Cortex of kidney (tissue), 1 donor: ENCODE measurements around the gene AP1S1.
"Not testable (repeated sequence)": the region's sequence is repeated elsewhere in the genome, so short reads cannot be mapped to it uniquely, and the experiment has no call there.

Experiments used
- DNase-seq: peaks from one replicate; lab custom pipeline; 2025; lab: John Stamatoyannopoulos, UW

AP1S1 gene

GRCh38 chr7:101153969-101154692 is at the start of gene AP1S1:
TSS of gene AP1S1 (plus strand) at chr7:101154476. CDS start at chr7:101154515, 39 bp downstream.
- no peak for DNase-seq

DNA sequence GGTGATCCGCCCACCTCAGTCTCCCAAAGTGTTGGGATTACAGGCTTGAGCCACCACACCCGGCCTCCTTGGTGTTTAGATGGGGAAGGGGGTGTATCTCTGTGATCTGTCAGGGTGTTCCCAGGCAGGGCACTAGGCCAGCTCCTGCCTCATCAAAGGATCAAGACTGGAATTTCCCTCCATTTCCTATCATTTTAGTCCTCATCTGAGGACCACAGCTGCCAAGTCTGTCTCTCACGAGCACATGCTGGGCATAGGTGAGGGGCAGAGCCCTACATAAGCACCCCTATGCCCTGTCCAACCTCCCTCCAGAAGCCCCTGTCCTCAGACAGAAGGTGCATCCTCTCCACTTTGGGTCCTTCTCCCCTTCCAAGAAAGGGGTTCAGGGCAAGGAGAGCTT is 49.5 kb upstream of the AP1S1 start:
- no peak for DNase-seq

DNA sequence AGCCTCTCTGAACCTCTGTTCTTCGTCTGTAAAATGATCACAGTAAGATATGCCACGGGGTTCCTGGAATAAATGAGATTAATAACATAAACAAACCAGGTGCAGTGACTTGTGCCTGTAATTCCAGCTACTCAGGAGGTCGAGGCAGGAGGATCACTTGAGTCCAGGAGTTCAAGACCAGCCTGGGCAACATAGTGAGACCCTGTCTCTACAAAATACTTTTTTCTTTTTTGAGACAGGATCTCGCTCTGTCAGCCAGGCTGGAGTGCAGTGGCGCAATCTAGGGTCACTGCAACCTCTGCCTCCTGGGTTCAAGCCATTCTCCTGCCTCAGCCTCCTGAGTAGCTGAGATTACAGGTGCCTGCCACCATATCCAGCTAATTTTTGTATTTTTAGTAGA is 49.0 kb upstream of the AP1S1 start:
- not testable (repeated sequence) for DNase-seq

- no peak for DNase-seq
Observed at GRCh38 chr7:101106386-101106785, 47.9 kb upstream of the AP1S1 start.

- DNase-seq: no peak
Observed at GRCh38 chr7:101108330-101108857, 45.9 kb upstream of the AP1S1 start.

DNA sequence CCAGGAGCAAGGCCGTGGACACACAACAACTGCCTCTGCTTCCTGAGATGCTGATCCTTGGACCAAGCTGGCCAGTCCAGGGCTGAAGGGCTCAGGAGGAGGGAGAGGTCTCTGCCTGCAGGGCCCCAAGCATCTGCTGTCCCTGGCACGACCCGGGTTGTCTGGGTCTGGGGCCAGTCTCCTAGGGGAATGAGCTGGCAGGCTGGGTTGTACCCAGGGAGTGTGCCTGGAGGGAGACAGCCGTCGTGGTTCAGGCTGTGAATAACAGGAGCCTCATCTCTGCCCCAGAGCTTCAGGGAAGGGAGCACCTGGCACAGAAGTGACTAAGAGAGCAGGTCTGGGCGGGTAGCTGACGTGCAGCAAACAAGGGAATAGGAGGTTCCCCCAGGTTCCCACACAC is 45.3 kb upstream of the AP1S1 start:
- DNase-seq: no peak

GRCh38 chr7:101109368-101109767 is 44.9 kb upstream of the AP1S1 start:
- no peak for DNase-seq

DNA sequence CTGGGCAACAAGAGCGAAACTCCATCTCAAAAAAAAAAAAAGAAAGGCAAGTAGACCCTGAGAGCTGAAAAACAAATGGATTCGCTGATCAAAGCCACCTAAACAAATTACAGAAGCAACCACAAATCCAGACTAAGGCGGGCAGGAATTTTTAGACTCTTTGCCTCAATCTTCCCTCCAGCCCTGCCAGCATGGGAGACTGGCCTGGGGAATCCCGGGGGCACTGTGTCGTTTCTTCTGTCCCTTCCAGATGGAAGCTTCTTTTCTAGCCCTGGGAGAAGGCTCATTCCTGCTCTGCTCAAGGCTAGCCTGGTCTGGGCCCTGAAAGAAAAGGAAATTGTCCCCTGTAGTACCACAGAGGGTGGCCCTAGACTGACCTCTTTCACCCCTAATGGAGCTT is 43.0 kb upstream of the AP1S1 start:
- DNase-seq: no peak

DNA sequence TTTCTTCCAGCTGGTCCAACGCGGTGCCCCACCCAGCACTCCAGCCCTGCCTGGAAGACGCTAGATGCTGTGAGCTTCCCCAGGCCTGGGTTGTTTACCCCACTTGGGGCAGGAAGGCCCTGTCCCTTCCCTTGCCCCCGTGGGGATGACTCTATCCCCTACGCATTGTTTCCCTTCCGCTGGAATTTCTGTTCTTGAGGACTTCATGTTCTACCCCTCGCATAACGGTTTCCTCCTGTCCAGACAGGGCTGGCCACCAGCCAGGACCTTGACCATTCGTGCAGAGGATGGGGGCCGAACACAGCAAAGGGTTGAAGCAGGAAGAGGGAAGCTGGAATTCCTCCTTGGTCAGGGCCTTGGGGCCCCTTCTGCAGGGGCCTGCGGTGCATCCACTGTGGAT is 42.0 kb upstream of the AP1S1 start:
- DNase-seq: no peak

DNA sequence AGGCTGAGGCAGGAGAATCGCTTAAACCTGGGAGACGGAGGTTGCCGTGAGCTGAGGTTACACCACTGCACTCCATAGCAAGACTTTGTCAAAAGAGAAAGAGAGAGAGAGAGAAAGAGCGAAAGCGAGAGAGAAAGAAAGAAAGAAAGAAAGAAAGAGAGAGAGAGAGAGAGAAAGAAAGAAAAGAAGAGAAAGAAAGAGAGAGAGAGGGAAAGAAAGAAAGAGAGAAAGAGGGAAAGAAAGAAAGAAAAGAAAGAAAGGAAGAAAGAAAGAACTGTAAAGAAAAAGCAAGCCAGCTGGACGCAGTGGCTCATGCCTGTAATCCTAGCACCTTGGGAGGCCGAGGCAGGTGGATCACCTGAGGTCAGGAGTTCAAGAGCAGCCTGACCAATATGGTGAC is 41.1 kb upstream of the AP1S1 start:
- not testable (repeated sequence) for DNase-seq

DNA sequence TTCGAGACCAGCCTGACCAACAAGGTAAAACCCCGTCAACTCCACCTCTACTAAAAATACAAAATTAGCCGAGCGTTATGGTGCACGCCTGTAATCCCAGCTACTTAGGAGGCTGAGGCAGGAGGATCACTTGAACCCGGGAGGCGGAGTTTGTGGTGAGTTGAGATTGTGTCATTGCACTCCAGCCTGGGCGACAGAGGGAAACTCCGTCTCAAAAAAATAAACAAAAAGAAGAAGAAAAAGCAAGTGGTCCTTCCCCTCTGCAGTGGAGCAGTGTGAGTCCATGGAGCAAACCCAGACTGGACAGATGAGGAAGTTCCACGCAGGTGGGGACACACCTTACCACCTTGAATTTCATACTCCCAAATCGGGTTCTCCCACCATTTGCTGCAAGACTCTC is 40.4 kb upstream of the AP1S1 start:
- DNase-seq: no peak

DNA sequence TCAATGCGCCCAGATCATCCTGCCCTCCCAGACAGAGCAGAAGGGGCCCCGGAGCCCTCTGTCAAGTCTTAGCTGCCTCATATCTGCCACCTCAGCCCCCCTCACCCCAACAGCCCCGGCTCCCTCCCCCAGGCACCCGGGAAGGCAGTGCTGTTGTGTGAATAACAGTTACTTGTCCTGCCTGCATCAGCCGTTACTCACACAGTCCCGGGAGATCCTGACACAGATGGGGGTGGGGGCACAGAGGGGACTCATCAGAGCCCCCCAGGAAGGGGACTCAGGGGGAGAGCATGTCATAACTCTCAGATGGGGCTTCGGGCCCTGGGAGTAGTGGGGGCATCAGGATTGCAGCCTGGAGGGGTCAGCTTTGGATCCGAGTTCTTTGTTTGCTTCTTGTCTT is 39.8 kb upstream of the AP1S1 start:
- DNase-seq: no peak

DNA sequence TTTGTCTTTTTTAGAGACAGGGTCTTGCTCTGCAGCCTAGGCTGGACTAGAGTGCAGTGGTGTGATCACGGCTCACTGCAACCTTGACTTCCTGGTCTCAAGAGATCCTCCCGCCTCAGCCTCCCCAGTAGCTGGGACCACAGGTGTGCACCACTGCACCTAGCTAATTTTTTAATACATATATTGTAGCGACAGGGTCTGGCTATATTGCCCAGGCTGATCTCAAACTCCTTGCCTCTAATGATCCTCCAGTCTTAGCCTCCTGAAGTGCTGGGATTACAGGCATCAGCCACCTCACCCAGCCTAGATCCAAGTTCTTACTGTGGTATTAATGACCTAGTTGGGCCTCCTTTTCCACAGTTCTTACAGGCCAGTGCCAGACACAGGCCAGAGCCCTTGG is 39.1 kb upstream of the AP1S1 start:
- DNase-seq: no peak

DNA sequence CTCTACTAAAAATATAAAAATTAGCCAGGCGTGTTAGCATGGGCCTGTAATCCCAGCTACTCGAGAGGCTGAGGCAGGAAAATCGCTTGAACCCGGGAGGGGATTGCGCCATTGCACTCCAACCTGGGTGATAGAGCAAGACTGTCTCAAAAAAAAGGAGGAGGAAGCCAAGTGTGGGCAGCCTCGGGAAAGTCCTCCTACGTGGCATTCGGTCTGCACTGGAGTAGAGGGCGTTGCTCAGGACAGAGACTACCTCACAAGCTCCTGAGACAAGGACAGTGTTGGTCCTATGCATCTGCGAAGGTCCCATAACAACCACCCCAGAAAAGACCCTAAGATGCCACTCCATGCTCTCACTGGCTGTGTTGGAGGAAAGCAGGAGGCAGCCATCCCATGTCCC is 37.4 kb upstream of the AP1S1 start:
- DNase-seq: no peak

GRCh38 chr7:101118856-101119255 is 35.4 kb upstream of the AP1S1 start:
- no peak for DNase-seq

DNA sequence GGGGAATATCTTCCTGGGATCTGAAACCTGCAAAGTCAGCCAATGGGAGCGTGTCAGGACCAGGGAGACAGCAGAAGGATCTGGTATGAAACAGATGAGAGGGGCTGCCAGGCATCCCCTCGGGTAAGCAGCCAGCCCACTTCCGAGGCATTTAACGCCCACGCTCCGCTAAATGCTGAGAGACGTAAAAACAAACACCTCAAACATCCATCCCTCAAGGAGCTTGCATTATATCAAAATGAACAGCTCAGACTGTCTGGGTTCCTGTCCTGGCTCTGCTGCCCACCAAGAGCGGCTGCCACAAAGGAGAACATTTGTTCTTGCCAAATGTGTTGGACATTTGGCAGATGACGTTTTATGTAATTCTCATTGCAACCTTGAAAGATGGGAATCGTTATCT is 34.4 kb upstream of the AP1S1 start:
- DNase-seq: no peak

- DNase-seq: no peak
Observed at GRCh38 chr7:101120315-101120714, 34.0 kb upstream of the AP1S1 start.

- DNase-seq: not testable (repeated sequence)
Observed at GRCh38 chr7:101121631-101121990, 32.7 kb upstream of the AP1S1 start.

DNA sequence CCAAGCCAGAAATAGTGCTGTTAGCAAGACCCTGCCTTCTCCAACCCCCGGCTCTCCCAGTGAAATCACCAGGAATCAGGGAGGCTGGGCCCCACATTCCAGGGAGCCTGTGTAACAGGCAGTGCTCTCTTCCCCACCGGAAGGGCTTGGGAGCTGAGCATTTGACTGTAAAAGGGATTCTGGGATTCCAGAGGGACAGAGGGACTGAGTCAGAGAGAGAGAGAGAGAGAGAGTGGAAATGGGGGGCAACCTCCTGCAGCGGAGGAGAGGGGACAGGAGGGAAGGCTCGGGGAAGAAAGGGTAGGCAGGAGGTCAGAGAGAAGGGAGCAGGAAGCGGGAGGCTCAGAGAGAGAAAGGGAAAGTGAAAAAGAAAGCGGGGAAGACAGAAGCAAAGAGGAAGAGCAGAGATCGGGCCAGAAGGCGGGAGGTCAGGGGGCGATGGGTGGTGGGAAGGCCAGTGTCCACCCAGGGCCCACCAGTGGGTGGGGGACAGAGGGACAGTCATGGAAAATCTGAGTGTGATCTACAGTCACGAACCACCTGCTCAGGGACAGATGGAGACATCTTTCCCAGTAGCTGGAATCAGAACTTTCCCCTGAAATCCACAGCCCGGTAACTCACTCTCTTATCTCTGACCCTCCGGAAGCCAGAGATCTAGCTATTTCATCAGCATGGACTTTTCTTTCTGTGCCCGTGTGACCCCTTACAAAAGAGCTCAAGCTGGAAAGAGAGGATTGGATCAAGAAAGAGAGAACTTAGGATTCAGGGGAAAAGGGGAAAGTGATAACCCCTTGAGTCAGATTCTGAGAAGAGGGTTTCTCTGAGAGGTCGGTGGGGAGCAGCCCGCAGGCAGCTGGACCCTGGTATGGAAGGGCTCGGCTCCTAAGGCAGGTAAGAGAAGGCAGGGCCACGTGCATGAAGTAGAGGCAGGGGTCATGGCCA is 32.0 kb upstream of the AP1S1 start:
- no peak for DNase-seq

GRCh38 chr7:101122933-101123702 is 31.2 kb upstream of the AP1S1 start:
- no peak for DNase-seq

- DNase-seq: no peak
Observed at GRCh38 chr7:101123703-101124068, 30.6 kb upstream of the AP1S1 start.

- no peak for DNase-seq
Observed at GRCh38 chr7:101124376-101125056, 29.8 kb upstream of the AP1S1 start.
